K562 (cell line): ENCODE measurements around the gene PEX6. TPM values are rescaled to one million over a fixed set of nuclear protein-coding genes. Genes with fewer than 3 reads are reported as not detected.

ENCODE experiments used
- ATAC-seq: fragments of 200-7000 bp; cut with Tn5 transposase; 3 replicates; pipeline ENCODE4 v1.9.1; 2020; ENCODE audit warnings: moderate library complexity
- BruUV-seq: library from RNA; stranded (reverse); fragments of 400-500 nt; replicated peaks from 2 replicates; lab custom pipeline; 2021; lab: Mats Ljungman, UMichigan
- CTCF ChIA-PET: fragments of 300-600 bp; formaldehyde crosslinking; extraction: SDS; loops from one replicate; lab custom pipeline; 2021; ENCODE audit warnings: low intra/inter-chr PET ratio; lab: Yijun Ruan, JAX
- POLR2A ChIA-PET: fragments of 300-600, 350-650 bp; sonication (Branson Sonifier 250); formaldehyde crosslinking; extraction: SDS; loops from one replicate; lab custom pipeline; 2021; ENCODE audit warnings: antibody characterized with exemption, inconsistent platforms; lab: Yijun Ruan, JAX
- DNase-seq, 4 experiments: peaks; one replicate each; pipeline versions ENCODE4 v3.0.0 to v3.0.0-alpha.2; 2011 to 2018; ENCODE audit warnings: low spot score in 3 of 4, mixed read lengths in 3 of 4; ENCODE audit errors: extremely low read depth in 1 of 4
- FAIRE-seq: peaks from 2 replicates; lab custom pipeline; 2011; peaks lifted over from hg19 to GRCh38; lab: Jason Lieb, UNC
- H2AFZ ChIP-seq: 2 replicates; pipeline ENCODE4 v1.6.0; 2011; ENCODE audit warnings: low read depth, low read length, control low read depth, inconsistent platforms
- H3K27ac ChIP-seq: fragments of 200-600 bp; 3 replicates; pipeline ENCODE4 v1.8.0; 2011; ENCODE audit warnings: low read depth, mild to moderate bottlenecking, control low read depth, inconsistent platforms, low read length, moderate library complexity, mixed read lengths; ENCODE audit errors: extremely low read depth
- H3K27me3 ChIP-seq, 2 experiments: fragments of 300-600 bp in 1 of 2; 2 replicates in 1 of 2; 3 replicates in 1 of 2; pipeline versions ENCODE4 v1.6.0 to v1.8.0; 2011; ENCODE audit warnings: inconsistent platforms in 2 of 2, low read length in 2 of 2, mild to moderate bottlenecking in 1 of 2, mixed read lengths in 1 of 2, moderate library complexity in 1 of 2; ENCODE audit not compliant: control insufficient read depth in 2 of 2, insufficient read depth in 2 of 2
- H3K36me3 ChIP-seq: fragments of 300-600 bp; 3 replicates; pipeline ENCODE4 v1.8.0; 2011; ENCODE audit warnings: mild to moderate bottlenecking, low read length, inconsistent platforms; ENCODE audit not compliant: control insufficient read depth, insufficient read depth
- H3K4me1 ChIP-seq, 2 experiments: fragments of 200-600 bp in 1 of 2; replicated peaks in 1 of 2; 2 replicates in 1 of 2; 3 replicates in 1 of 2; pipeline versions ENCODE4 v1.5.1 to v1.8.0; 2011; ENCODE audit warnings: inconsistent platforms in 2 of 2, low read length in 2 of 2, mild to moderate bottlenecking in 1 of 2, mixed read lengths in 1 of 2, moderate library complexity in 1 of 2; ENCODE audit not compliant: control insufficient read depth in 2 of 2, insufficient read depth in 2 of 2
- H3K4me2 ChIP-seq: 2 replicates; pipeline ENCODE4 v1.6.1; 2011; ENCODE audit warnings: low read length, control low read depth, inconsistent platforms, mixed read lengths; ENCODE audit not compliant: insufficient read depth
- H3K4me3 ChIP-seq: fragments of 200-600 bp; sonication (generic), shearing (Covaris generic); 2 replicates; pipeline ENCODE4 v1.5.1; 2016; ENCODE audit warnings: control low read depth, inconsistent platforms
- H3K79me2 ChIP-seq: fragments of 200-600 bp; 3 replicates; pipeline ENCODE4 v1.8.0; 2011; ENCODE audit warnings: low read length, inconsistent platforms; ENCODE audit not compliant: control insufficient read depth, insufficient read depth
- H3K9ac ChIP-seq, 2 experiments: 2 replicates each; pipeline versions ENCODE4 v1.6.0 to v1.6.1; 2011; ENCODE audit warnings: low read depth in 2 of 2, low read length in 2 of 2, control low read depth in 1 of 2, inconsistent platforms in 1 of 2, mild to moderate bottlenecking in 1 of 2, mixed read lengths in 1 of 2; ENCODE audit not compliant: insufficient read depth in 1 of 2
- H3K9me1 ChIP-seq: one replicate; pipeline ENCODE4 v1.6.0; 2011; ENCODE audit warnings: inconsistent platforms, mild to moderate bottlenecking, low read length, moderate library complexity; ENCODE audit not compliant: control insufficient read depth, insufficient read depth
- H3K9me3 ChIP-seq: replicated peaks from 2 replicates; pipeline ENCODE4 v1.5.1; 2011; ENCODE audit warnings: low read depth, low read length, inconsistent platforms; ENCODE audit not compliant: control insufficient read depth, insufficient read depth
- H4K20me1 ChIP-seq: replicated peaks from 2 replicates; pipeline ENCODE4 v1.6.1; 2011; ENCODE audit warnings: low read length, inconsistent platforms, mixed read lengths; ENCODE audit not compliant: control insufficient read depth, insufficient read depth
- BCLAF1 ChIP-seq, 2 experiments: fragments of 450-650 bp in 1 of 2; IDR thresholded peaks; 2 replicates each; pipeline ENCODE4 v1.6.1; 2011 to 2017; ENCODE audit warnings: low read depth in 2 of 2, antibody characterized with exemption in 1 of 2, borderline replicate concordance in 1 of 2, low read length in 1 of 2, mild to moderate bottlenecking in 1 of 2, mixed read lengths in 1 of 2; ENCODE audit not compliant: control insufficient read depth in 1 of 2
- FOXM1 ChIP-seq, 2 experiments: fragments of 450-650 bp in 1 of 2; sonication (generic) in 1 of 2; formaldehyde crosslinking in 1 of 2; IDR thresholded peaks; 2 replicates each; pipeline versions ENCODE4 v1.6.1 to v1.9.0; 2017 to 2022; ENCODE audit warnings: low read depth in 2 of 2, mild to moderate bottlenecking in 2 of 2, missing genetic modification reagents in 1 of 2, moderate library complexity in 1 of 2
- FOXP1 ChIP-seq: sonication (generic); formaldehyde crosslinking; IDR thresholded peaks from 2 replicates; pipeline ENCODE4 v1.8.0; 2022; ENCODE audit warnings: mild to moderate bottlenecking, missing genetic modification reagents
- HNRNPL ChIP-seq: fragments of 200-400 bp; formaldehyde crosslinking; IDR thresholded peaks from 2 replicates; pipeline ENCODE4 v1.6.1; 2017; ENCODE audit warnings: low read depth, mild to moderate bottlenecking, low read length
- MXI1 ChIP-seq: IDR thresholded peaks from 2 replicates; pipeline ENCODE4 v1.6.1; 2011; ENCODE audit warnings: low read depth, mild to moderate bottlenecking, improper control_type of control experiment, low read length
- NFE2 ChIP-seq: IDR thresholded peaks from 2 replicates; pipeline ENCODE4 v1.6.1; 2014; ENCODE audit warnings: antibody characterized with exemption, low read depth
- NONO ChIP-seq, 2 experiments: fragments of 200-400 bp in 1 of 2; fragments of 450-650 bp in 1 of 2; formaldehyde crosslinking in 1 of 2; IDR thresholded peaks; 2 replicates each; pipeline ENCODE4 v1.6.1; 2017; ENCODE audit warnings: low read depth in 2 of 2, mild to moderate bottlenecking in 2 of 2, moderate library complexity in 2 of 2, low read length in 1 of 2
- NR0B1 ChIP-seq: fragments of 450-650 bp; IDR thresholded peaks from one replicate; pipeline ENCODE4 v1.6.1; 2018; ENCODE audit warnings: mild to moderate bottlenecking, moderate library complexity; ENCODE audit not compliant: partially characterized antibody
- PHF21A ChIP-seq: fragments of 450-650 bp; IDR thresholded peaks from 2 replicates; pipeline ENCODE4 v1.6.1; 2017; ENCODE audit warnings: low read depth, borderline replicate concordance
- RBBP5 ChIP-seq: fragments of 200-600 bp; sonication (generic); IDR thresholded peaks from 2 replicates; pipeline ENCODE4 v1.6.1; 2012; ENCODE audit warnings: borderline replicate concordance, mild to moderate bottlenecking, low read length, control low read depth, inconsistent platforms; ENCODE audit not compliant: insufficient read depth, poor library complexity, severe bottlenecking
- RCOR1 ChIP-seq, 2 experiments: IDR thresholded peaks; 2 replicates each; pipeline ENCODE4 v1.6.1; 2012; ENCODE audit warnings: low read depth in 2 of 2, low read length in 2 of 2, borderline replicate concordance in 1 of 2, improper control_type of control experiment in 1 of 2
- RFX7 ChIP-seq: fragments of 250-450 bp; sonication (Bioruptor Pico); IDR thresholded peaks from 2 replicates; pipeline ENCODE4 v1.5.1; 2021; ENCODE audit warnings: mild to moderate bottlenecking
- SAFB ChIP-seq: fragments of 200-400 bp; formaldehyde crosslinking; IDR thresholded peaks from 2 replicates; pipeline ENCODE4 v1.6.1; 2017; ENCODE audit warnings: low read depth, low read length, borderline replicate concordance
- SOX6 ChIP-seq: fragments of 450-650 bp; IDR thresholded peaks from 2 replicates; pipeline ENCODE4 v1.6.1; 2014; ENCODE audit warnings: mild to moderate bottlenecking
- XRCC4 ChIP-seq: IDR thresholded peaks from one replicate; pipeline ENCODE4 v1.6.1; 2011; ENCODE audit not compliant: insufficient read depth, insufficient read length; ENCODE audit errors: extremely low read depth
- ZFP36 ChIP-seq: fragments of 150-350 bp; IDR thresholded peaks from 2 replicates; pipeline ENCODE4 v1.6.1; 2018; ENCODE audit warnings: low read length, low read depth; ENCODE audit not compliant: partially characterized antibody
- WGBS: fragments of 100-300 bp; shearing (Covaris generic); methylation state at CpG from one replicate; pipeline ENCODE4 v1.1.6; 2016; ENCODE audit warnings: low coverage, mixed read lengths; ENCODE audit not compliant: insufficient coverage; ENCODE audit errors: missing lambda C conversion rate; 5-methylcytosine and 5-hydroxymethylcytosine counted together
- in situ Hi-C: fragments of 300-500 bp; cut with MboI; formaldehyde crosslinking; loops from 4 replicates; pipeline ENCODE4 v1.15.0; 2018; ENCODE audit warnings: inconsistent platforms, mixed read lengths
- intact Hi-C: fragments of 100-400 bp; cut with micrococcal nuclease; formaldehyde crosslinking; loops from 2 replicates; pipeline ENCODE4 v1.14.2; 2022
- polyA plus RNA-seq, 8 experiments: library from polyadenylated mRNA; depleted of rRNA in 4 of 8; stranded (reverse) in 5 of 8; unstranded in 3 of 8; fragments of >200 nt; fragmentation: Nextera tagmentation in 2 of 8; fragmentation: Illumina TruSeq in 1 of 8; extraction: Ambion mirVana in 2 of 8; extraction: Trizol in 1 of 8; gene quantifications; 2 replicates each; pipeline versions ENCODE4 v1.2.1 to v1.2.3, GENCODE V29; 2011 to 2014; ENCODE audit warnings: inconsistent platforms in 1 of 8, missing spikeins in 1 of 8
- total RNA-seq, 7 experiments: library from RNA; depleted of rRNA in 6 of 7; stranded (reverse); fragments of >200 nt in 6 of 7; fragmentation: Illumina TruSeq in 2 of 7; extraction: Trizol in 2 of 7; gene quantifications; 2 replicates each; pipeline versions ENCODE4 v1.2.1 to v1.2.3, GENCODE V29; 2011 to 2021; ENCODE audit warnings: low replicate concordance in 1 of 7

The PEX6 gene
- total and polyA plus RNA-seq, 9 of the 15 experiments (the other 6 are each of a cell fraction or from before 2014, with no cell fraction given), result 0.17 to 20.8 (median 6.9) TPM

GRCh38 chr6:42984924-42985475 is 6.0 kb upstream of the PEX6 start:
- Histone ChIP-seq H3K36me3 (peaks cover 27% of the 10 kb centered on the region), H3K27ac (peak overlapping the region; percentile 69), H3K27me3 (no peaks in the 10 kb centered on the region), H2AFZ (peak overlapping the region; percentile 83), H3K9me3 (no peaks in the 10 kb centered on the region), H4K20me1 (peaks cover 11% of the 10 kb centered on the region), H3K4me3 (peak overlapping the region; percentile 64), H3K4me2 (peak overlapping the region; percentile 87), H3K9ac (peak overlapping the region; percentile 72 to 94), H3K4me1 (peaks cover 33% of the 10 kb centered on the region in 2 experiments), H3K79me2 (peaks cover 30% of the 10 kb centered on the region), H3K9me1 (peaks cover 12% of the 10 kb centered on the region)
- ATAC-seq, result peak; percentile 5
- WGBS, result 7% methylated on average over 11 of the region's 13 CpGs
- intact Hi-C loops, result no loop called here
- in situ Hi-C loops, result no loop called here
- ChIA-PET CTCF (no interaction called here), POLR2A (interaction anchor here (1.0 to 2.0 kb wide), 6 partner anchors 9 to 159 kb away, joined by 3 to 12 read pairs (median 5); no protein-coding TSS in a partner anchor)
- peak; percentile 73 for FAIRE-seq
- peak; percentile 38 to 44 (median 41) for DNase-seq
- TSS peak; percentile 34 for BruUV-seq
- TF ChIP-seq RCOR1 (IDR thresholded peaks at IDR 0.05; ENCODE audit: borderline replicate concordance in 1 of 2, low read depth in 2 of 2, low read length in 2 of 2) (0 out of 4 replicates have a peak, but pooled peaks of 1 of the 2 experiments have one; percentile 5), RBBP5 (peak; percentile 6), FOXM1 (IDR thresholded peaks at IDR 0.05; ENCODE audit: low read depth) (no peak), FOXM1 (CRISPR knock-in tag; IDR thresholded peaks at IDR 0.05; ENCODE audit: low read depth) (no peak), MXI1 (no peak), FOXP1 (CRISPR knock-in tag) (no peak), RFX7 (CRISPR knock-in tag) (no peak), NONO (IDR thresholded peaks at IDR 0.05; ENCODE audit: low read depth in 2 of 2, low read length in 1 of 2) (no peak), BCLAF1 (IDR thresholded peaks at IDR 0.05; ENCODE audit: borderline replicate concordance in 1 of 2, control insufficient read depth in 1 of 2, low read depth in 2 of 2, low read length in 1 of 2) (no peak), PHF21A (peak; percentile 25; the same call in 1 of the 2 replicates), NR0B1 (no peak), ZFP36 (peak; percentile 63), HNRNPL (no peak), SAFB (no peak), SOX6 (no peak), XRCC4 (no peak), NFE2 (no peak)
